Measurements from ENCODE around the gene IL19.

The IL19 gene

DNA sequence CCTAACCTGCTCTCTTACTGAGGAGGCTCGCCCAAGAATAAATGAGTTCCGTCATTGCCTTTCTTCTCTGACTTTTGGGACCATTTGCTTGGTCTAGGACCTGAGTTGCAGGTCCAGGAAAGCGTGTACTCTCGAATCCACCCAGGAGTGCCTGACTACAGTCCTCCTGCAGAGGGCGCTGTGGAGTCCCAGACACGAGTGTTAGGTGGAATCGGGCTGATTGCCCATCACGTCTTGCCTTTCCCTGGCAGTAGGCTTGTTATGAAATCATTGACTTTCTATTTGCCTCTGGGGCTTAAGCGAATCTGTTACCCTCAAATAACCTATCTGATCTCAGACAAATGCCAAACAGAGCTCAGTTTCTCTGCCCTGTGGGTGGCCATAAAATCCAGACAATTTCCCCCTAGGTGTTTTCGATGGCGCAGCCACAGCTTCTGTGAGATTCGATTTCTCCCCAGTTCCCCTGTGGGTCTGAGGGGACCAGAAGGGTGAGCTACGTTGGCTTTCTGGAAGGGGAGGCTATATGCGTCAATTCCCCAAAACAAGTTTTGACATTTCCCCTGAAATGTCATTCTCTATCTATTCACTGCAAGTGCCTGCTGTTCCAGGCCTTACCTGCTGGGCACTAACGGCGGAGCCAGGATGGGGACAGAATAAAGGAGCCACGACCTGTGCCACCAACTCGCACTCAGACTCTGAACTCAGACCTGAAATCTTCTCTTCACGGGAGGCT is 94.5 kb downstream of the IL19 start, which contains the start of gene IL20:
IL20 (plus strand) TSS at position 685 of the 733 bp plus-strand sequence. CDS start 230 bp downstream, outside the sequence.
- no peak for DNase-seq

- no peak for DNase-seq
These were observed 95.5 kb downstream of the IL19 start for GRCh38 chr1:206866062-206866461.

DNA sequence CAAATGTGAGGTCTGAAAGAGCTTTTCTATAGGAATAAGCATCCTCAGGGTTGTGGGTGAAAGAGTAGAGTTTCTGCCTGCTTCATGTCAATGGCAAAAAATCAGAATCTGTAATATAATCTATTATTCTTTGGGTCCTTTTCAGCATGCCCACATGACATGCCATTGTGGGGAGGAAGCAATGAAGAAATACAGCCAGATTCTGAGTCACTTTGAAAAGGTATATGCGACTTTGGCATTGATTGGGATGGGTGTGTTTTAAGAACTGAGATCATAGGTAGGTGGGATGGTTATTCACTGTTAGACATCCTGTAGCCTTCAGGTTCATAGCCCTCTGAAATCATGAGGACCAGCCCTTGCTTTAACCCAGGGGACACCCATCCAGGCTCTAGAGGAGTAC is 96.7 kb downstream of the IL19 start:
- no peak for DNase-seq

GRCh38 chr1:206867716-206868115 is 97.1 kb downstream of the IL19 start:
- DNase-seq: no peak

DNA sequence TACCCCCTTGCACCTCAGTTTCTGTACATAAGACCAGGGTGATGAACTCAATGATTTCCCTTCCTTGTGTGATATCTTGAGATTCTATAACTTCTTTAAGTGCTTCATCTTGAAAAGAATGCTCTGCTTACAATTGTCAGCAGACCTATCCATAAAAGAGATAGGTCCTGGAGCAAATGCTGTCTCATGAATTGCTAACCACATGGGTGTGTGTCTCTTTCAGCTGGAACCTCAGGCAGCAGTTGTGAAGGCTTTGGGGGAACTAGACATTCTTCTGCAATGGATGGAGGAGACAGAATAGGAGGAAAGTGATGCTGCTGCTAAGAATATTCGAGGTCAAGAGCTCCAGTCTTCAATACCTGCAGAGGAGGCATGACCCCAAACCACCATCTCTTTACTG is 97.7 kb downstream of the IL19 start:
- DNase-seq: no peak

- DNase-seq: no peak
These were observed 101.6 kb downstream of the IL19 start for GRCh38 chr1:206872139-206872538.

DNA sequence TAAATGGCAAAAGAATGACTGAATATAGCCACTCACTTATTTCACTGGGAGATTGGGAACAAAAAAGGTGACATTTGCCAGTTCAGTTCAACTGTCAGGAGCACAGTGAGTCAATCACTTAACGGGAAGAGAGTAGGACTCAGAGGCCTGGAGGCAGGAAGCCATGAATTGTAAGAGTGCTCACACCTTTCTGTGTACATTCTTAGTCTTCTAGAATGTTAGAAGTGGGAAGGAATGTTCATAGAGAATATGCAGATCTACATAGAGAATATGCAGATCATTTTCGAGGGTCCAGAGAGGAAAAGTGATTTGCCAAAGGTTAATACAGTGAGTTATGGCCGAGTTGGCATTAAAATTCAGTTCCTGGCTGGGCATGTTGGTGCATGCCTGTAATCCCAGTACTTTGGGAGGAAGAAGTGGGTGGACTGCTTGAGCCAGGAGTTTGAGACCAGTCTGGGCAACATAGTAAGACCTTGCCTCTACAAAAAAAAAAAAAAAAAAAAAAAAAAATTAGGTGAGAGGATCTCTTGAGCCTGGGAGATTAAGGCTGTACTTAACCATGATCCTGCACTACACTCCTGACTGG is 103.1 kb downstream of the IL19 start:
- no peak for DNase-seq

GRCh38 chr1:206875752-206876377 is 105.3 kb downstream of the IL19 start:
- DNase-seq: no peak

DNA sequence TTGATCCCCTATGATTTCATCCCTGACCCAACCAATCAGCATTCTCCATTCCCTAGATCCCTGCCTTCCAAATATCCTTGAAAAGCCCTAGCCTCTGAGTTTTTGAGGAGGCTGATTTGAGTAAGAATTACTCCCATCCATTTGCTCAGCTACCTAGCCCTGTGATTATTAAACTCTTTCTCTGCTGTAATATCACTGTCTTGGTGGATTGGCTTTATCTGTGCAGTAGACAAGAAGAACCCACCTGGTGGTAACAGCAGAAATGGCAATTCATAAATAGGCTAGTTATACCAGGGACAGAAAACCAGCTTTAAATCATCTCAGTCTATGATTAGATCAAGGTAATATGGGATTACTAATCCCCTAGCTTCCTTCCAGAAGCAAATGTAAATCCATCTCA is 107.9 kb downstream of the IL19 start:
- no peak for DNase-seq

DNA sequence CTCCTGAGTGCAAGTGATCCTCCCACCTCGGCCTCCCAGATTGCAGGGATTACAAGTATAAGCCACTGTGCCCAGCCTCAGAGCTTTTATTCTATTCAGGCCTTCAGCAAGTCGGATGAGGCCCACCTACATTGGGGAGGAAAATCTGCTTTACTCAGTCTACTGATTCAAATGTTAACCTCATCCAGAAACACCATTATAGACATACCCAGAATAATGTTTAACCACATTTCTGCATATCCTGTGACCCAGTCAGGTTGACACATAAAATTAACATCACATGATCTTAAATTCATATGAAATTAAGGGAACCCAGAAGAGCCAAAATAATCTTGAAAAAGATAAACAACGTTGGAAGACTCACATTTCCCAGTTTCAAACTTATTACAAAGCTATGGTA is 109.7 kb downstream of the IL19 start:
- DNase-seq: no peak

GRCh38 chr1:206882555-206882954 is 112.0 kb downstream of the IL19 start:
- no peak for DNase-seq

GRCh38 chr1:206883160-206883559 is 112.6 kb downstream of the IL19 start:
- DNase-seq: no peak

DNA sequence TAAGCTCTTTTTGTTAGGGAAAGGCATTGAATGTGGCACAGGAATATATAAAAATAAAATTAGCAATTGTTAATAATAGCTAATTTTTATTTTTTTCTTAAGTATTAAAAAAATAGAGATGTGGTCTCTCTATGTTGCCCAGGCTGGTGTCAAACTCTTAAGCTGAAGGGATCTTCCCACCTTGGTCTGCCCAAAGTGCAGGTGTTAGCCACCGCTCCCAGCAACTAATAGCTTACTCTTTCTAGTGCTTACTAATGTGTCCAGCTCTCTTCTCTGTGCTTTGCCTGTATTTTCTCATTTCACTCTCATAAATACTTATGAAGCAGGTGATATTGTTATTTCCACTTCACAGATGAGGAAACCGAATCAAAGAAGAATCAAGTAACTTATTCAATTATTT is 113.3 kb downstream of the IL19 start:
- DNase-seq: no peak

- no peak for DNase-seq
These were observed 114.9 kb downstream of the IL19 start for GRCh38 chr1:206885341-206886060.

GRCh38 chr1:206886831-206887230 is 116.3 kb downstream of the IL19 start:
- DNase-seq: no peak

- DNase-seq: no peak
These were observed 117.1 kb downstream of the IL19 start for GRCh38 chr1:206887701-206888100.

- DNase-seq: no peak
These were observed 119.8 kb downstream of the IL19 start for GRCh38 chr1:206890125-206891060.

DNA sequence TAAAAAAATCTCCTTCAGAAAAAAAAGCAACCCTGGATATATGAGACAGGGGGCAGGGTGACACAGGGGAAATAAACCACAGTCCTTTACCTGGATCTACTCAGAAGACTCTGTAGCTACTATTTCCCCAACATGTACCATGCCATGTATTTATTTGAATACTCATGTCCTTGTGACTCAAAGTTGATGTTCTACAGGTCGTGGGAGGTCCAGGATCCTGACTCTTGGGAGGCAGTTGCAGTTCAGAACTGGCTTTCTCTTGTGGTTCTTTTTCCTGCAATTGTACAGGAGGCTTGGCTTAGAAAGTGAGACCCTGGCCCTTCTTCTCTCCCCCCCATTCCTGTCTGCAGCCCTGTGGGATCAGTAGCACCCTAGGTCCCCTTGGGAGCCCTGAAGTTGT is 120.8 kb downstream of the IL19 start:
- no peak for DNase-seq

Data from activated gamma-delta T cell (primary cell).